ENCODE results near the gene PRR20A.
"Not testable (repeated sequence)": the region's sequence is repeated elsewhere in the genome, so short reads cannot be mapped to it uniquely, and the experiment has no call there.

DNA sequence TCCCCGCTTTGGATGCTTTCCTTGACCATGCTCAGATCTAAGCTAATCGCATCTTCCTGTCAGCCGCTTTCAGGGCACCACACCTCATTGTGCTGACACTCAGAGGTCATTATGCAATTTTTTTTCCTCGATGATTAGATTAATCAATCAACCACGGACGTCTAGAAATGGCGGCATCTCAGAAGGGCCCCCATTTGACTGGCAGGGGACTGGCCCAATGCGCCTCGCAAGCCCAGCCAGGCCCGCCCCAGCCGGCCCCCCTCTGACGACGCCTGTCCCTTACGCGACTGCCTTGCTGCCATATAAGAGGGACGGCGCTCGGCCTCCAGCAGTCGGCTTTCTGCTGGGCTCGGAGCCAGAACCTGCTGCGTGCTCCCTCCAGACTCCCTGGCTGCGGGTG is 19.6 kb downstream of the PRR20A start, which contains the start of gene PRR20D:
- TF ChIP-seq, protein P1, sequence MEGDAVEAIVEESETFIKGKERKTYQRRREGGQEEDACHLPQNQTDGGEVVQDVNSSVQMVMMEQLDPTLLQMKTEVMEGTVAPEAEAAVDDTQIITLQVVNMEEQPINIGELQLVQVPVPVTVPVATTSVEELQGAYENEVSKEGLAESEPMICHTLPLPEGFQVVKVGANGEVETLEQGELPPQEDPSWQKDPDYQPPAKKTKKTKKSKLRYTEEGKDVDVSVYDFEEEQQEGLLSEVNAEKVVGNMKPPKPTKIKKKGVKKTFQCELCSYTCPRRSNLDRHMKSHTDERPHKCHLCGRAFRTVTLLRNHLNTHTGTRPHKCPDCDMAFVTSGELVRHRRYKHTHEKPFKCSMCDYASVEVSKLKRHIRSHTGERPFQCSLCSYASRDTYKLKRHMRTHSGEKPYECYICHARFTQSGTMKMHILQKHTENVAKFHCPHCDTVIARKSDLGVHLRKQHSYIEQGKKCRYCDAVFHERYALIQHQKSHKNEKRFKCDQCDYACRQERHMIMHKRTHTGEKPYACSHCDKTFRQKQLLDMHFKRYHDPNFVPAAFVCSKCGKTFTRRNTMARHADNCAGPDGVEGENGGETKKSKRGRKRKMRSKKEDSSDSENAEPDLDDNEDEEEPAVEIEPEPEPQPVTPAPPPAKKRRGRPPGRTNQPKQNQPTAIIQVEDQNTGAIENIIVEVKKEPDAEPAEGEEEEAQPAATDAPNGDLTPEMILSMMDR (IDR thresholded peaks at IDR 0.05 in 4 of 5, conservative IDR thresholded peaks at IDR 0.05 in 1 of 5): not testable (repeated sequence)
- TF ChIP-seq POLR2A (IDR thresholded peaks at IDR 0.05): not testable (repeated sequence)
